Peyer's patch (tissue), 4 donors: Measurements from ENCODE around the gene PPFIBP2. TPM values are rescaled to one million over a fixed set of nuclear protein-coding genes. Genes with fewer than 3 reads are reported as not detected.

Experiments
- DNase-seq, 3 donors: peaks; one replicate each; pipeline ENCODE4 v3.0.0-alpha.2; 2017 to 2019
- H3K27ac ChIP-seq, 4 donors: fragments of 200-600 bp; sonication (generic); one replicate each; pipeline ENCODE4 v1.5.1; 2016 to 2019
- H3K27me3 ChIP-seq, 2 donors: fragments of 200-600 bp; sonication (generic); one replicate each; pipeline ENCODE4 v1.5.1; 2019
- H3K36me3 ChIP-seq, 3 donors: fragments of 200-600 bp; sonication (generic); one replicate each; pipeline ENCODE4 v1.5.1; 2016 to 2019
- H3K4me1 ChIP-seq, 4 donors: fragments of 200-600 bp; sonication (generic); one replicate each; pipeline ENCODE4 v1.5.1; 2016 to 2019
- H3K4me3 ChIP-seq, 4 donors: fragments of 200-600 bp; sonication (generic); 1 replicate in 3 of 4; 2 replicates in 1 of 4; pipeline ENCODE4 v1.5.1; 2016 to 2019; ENCODE audit warnings: mild to moderate bottlenecking in 1 of 4
- H3K9me3 ChIP-seq, 4 donors: fragments of 200-600 bp; sonication (generic); one replicate each; pipeline ENCODE4 v1.5.1; 2016 to 2019; ENCODE audit warnings: mild to moderate bottlenecking in 1 of 4
- CTCF ChIP-seq, 6 experiments: fragments of 450-650 bp in 4 of 6; fragments of 200-600 bp in 2 of 6; sonication (generic) in 1 of 6; IDR thresholded peaks; one replicate each; pipeline ENCODE4 v1.5.1; 2017 to 2019; ENCODE audit warnings: antibody characterized with exemption in 6 of 6, mild to moderate bottlenecking in 3 of 6, moderate library complexity in 1 of 6
- POLR2A ChIP-seq, 2 donors: fragments of 450-650 bp; IDR thresholded peaks; one replicate each; pipeline ENCODE4 v1.5.1; 2017; ENCODE audit warnings: antibody characterized with exemption in 2 of 2, mild to moderate bottlenecking in 2 of 2, moderate library complexity in 2 of 2
- total RNA-seq, 4 donors: library from RNA; depleted of rRNA; stranded (reverse); fragments of >200 nt; gene quantifications; one replicate each; pipeline ENCODE4 v1.1.0, GENCODE V29; 2016

Gene PPFIBP2
- total RNA-seq, 4 donors from 2014 or later: 74.6 to 245 (median 148) TPM

DNA sequence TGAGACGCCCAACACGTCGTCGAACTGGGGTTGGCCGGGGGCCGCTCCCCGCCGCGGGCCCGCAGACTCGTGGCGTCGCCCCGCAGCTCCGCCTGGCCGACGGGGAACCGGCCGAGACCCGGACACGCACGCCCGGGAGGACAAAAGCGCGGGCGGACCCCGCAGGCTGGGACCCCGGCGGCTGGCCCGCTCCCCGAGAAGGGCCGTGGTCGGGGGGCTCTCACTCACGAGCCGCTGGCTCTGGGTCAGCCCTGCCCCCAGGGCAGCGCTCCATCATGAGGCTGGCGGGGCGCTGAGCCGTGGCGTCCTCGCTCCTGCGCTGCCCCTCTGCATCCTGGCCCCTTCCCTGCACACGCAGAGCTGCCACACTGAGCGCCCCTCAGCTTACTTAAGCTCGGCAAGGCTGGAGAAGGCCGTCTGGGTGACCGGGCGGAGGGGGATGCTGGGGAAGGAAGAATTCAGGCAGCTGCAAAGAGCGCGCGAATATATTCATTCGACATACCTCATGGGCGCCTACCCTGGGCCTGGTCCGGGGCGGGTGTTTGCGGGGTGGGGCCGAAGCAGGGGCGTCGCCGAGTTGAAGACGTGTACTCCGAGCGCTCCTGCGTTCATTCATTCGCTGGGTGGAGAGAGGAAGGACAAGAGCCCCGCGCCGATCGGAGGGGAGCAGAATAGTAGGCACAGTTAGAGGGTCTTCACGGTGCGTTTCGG, 160.1 kb downstream of the PPFIBP2 start:
- Histone ChIP-seq H3K27ac (peak overlapping the region; percentile 38 to 75 (median 61)), H3K27me3 (peaks cover 0 to 6% of the 10 kb centered on the region in 2 donors), H3K36me3 (no peaks in the 10 kb centered on the region), H3K9me3 (no peaks in the 10 kb centered on the region), H3K4me3 (peak overlapping the region; percentile 44 to 69 (median 54)), H3K4me1 (peaks cover 0 to 19% (median 7%) of the 10 kb centered on the region in 4 donors)
- TF ChIP-seq POLR2A (IDR thresholded peaks at IDR 0.05) (no peak), CTCF (IDR thresholded peaks at IDR 0.05) (no peak)
- DNase-seq: peak; percentile 25 to 76 (median 75)

DNA sequence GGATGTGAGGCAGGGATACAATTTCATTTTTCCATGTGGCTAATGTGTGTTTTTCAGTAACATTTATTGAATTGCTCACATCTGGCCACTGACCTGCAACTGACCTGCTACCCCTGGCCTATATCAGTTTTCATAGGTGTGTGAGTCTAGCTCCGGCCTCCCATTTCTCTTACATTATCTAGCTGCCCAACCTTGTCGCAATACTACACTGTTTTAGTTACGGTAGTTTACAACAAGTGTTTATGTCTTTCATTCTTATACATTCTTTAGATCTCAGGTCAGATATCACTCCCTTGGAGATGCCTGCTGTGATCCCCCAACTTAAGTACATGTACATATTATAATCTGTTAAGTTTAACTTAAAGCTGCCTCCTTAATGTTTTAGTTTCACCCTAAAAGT, 161.8 kb downstream of the PPFIBP2 start:
- Histone ChIP-seq H3K36me3 (no peaks in the 10 kb centered on the region), H3K27ac (no peak overlapping the region), H3K4me1 (peaks cover 0 to 19% (median 7%) of the 10 kb centered on the region in 4 donors), H3K9me3 (no peaks in the 10 kb centered on the region), H3K27me3 (peaks cover 0 to 6% of the 10 kb centered on the region in 2 donors), H3K4me3 (no peak overlapping the region)
- TF ChIP-seq CTCF (IDR thresholded peaks at IDR 0.05) (no peak), POLR2A (IDR thresholded peaks at IDR 0.05) (no peak)
- DNase-seq: no peak

- peaks cover 0 to 6% of the 10 kb centered on the region in 2 donors for H3K27me3 ChIP-seq
- no peak for TF ChIP-seq POLR2A (IDR thresholded peaks at IDR 0.05)
- TF ChIP-seq CTCF (IDR thresholded peaks at IDR 0.05): no peak
- H3K9me3 ChIP-seq: no peaks in the 10 kb centered on the region
- no peak overlapping the region for H3K27ac ChIP-seq
- H3K36me3 ChIP-seq: no peaks in the 10 kb centered on the region
- H3K4me3 ChIP-seq: no peak overlapping the region
- no peak for DNase-seq
- H3K4me1 ChIP-seq: peaks cover 0 to 19% (median 7%) of the 10 kb centered on the region in 4 donors
Observed at GRCh38 chr11:7677071-7677470, 163.3 kb downstream of the PPFIBP2 start.

DNA sequence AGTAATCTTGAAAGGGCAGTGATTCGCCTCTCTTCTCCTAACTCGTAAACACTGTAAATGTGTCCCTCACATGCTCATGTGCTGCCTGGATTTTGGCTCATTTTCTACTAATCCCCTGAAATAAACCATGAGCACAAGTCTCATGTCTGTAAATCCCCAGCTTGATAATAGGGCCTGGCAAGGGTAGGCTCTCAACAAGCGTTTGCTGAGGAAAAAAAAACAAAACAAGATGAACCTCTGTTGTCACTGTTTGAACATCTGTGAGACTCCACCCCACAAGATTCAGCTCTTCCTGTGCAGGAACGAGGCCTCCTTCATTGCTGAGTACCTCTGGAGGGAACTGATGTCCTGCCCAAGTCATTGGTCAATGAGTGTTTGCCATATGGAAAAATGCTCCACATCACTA, 164.0 kb downstream of the PPFIBP2 start:
- TF ChIP-seq CTCF (IDR thresholded peaks at IDR 0.05) (no peak), POLR2A (IDR thresholded peaks at IDR 0.05) (no peak)
- H3K27ac ChIP-seq: no peak overlapping the region
- no peaks in the 10 kb centered on the region for H3K9me3 ChIP-seq
- DNase-seq: no peak
- H3K4me1 ChIP-seq: peaks cover 0 to 17% (median 6%) of the 10 kb centered on the region in 4 donors
- no peak overlapping the region for H3K4me3 ChIP-seq
- H3K27me3 ChIP-seq: peaks cover 0 to 6% of the 10 kb centered on the region in 2 donors
- H3K36me3 ChIP-seq: no peaks in the 10 kb centered on the region

DNA sequence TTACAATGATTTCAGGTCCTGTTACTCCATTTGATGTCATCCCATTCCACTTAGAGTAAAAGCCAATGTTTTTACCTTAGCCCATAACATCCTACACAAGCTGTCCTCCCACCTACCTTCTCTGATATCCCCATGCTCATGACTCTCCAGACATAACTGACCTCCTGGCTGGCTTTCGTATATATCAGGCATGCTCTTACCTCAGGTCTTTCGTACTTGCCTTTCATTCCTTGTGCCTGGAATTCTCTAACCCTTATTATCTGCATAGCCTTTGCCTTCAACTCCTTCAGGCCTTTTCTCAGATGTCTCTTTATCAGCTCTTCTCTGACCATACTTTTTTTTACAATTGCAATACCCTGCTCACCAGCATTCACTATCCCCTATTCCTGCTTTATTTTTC, 169.8 kb downstream of the PPFIBP2 start:
- no peaks in the 10 kb centered on the region for H3K4me1 ChIP-seq
- DNase-seq: no peak
- H3K36me3 ChIP-seq: no peaks in the 10 kb centered on the region
- H3K4me3 ChIP-seq: no peak overlapping the region
- TF ChIP-seq POLR2A (IDR thresholded peaks at IDR 0.05): no peak
- no peak for TF ChIP-seq CTCF (IDR thresholded peaks at IDR 0.05)
- no peaks in the 10 kb centered on the region for H3K27me3 ChIP-seq
- H3K27ac ChIP-seq: no peak overlapping the region
- no peaks in the 10 kb centered on the region for H3K9me3 ChIP-seq
